D721Med (cell line): ENCODE results near the gene DRG1.

Experiments
- DNase-seq: peaks from one replicate; pipeline ENCODE4 v3.0.0; 2011; ENCODE audit warnings: low spot score; ENCODE audit not compliant: insufficient read length
- FAIRE-seq: peaks from 2 replicates; lab custom pipeline; 2011; peaks lifted over from hg19 to GRCh38; lab: Jason Lieb, UNC
- TF ChIP-seq, protein P1 (sequence below): IDR thresholded peaks from 2 replicates; pipeline ENCODE4 v1.5.1; 2012; ENCODE audit warnings: mild to moderate bottlenecking, control low read depth; ENCODE audit not compliant: insufficient read depth; ENCODE audit errors: missing control alignments

DRG1 gene

DNA sequence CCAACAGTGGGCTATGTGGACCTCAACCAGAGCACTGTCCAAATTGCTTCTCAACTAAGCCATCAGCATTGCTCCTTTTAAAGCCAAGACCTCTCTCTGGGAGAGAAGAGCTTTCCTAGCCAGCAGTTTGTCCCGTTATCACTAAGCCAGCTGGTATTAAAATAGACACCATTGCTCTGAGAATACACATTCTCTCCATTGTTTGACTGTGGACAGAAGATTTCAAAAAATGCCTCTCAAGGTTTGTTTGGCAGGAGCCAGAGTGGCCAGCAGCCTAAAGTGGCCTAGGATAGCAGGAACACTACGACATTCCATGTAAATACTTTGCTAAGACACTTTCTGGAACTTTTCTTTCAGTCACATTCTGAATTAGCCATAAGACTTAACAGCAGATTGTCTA lies 49.0 kb downstream of the DRG1 start:
- FAIRE-seq (no peak), DNase-seq (no peak)
- TF ChIP-seq, protein P1, sequence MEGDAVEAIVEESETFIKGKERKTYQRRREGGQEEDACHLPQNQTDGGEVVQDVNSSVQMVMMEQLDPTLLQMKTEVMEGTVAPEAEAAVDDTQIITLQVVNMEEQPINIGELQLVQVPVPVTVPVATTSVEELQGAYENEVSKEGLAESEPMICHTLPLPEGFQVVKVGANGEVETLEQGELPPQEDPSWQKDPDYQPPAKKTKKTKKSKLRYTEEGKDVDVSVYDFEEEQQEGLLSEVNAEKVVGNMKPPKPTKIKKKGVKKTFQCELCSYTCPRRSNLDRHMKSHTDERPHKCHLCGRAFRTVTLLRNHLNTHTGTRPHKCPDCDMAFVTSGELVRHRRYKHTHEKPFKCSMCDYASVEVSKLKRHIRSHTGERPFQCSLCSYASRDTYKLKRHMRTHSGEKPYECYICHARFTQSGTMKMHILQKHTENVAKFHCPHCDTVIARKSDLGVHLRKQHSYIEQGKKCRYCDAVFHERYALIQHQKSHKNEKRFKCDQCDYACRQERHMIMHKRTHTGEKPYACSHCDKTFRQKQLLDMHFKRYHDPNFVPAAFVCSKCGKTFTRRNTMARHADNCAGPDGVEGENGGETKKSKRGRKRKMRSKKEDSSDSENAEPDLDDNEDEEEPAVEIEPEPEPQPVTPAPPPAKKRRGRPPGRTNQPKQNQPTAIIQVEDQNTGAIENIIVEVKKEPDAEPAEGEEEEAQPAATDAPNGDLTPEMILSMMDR = no peak

DNA sequence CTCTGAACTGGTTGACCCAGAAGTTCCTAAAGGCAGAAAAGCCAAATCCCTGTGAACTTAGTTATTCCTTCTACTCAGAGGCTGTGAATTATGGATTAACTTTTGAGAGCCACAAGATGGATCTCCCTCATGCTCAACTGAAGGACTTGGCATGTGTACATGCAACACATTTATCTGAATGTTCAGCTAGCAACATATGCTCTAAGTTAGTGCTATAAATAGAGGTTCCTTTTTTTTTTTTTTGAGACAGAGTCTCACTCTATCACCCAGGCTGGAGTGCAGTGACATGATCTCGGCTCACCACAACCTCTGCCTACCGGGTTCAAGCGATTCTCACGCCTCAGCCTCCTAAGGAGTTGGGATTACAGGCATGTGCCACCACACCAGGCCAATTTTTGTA lies 50.1 kb downstream of the DRG1 start:
- DNase-seq = no peak
- TF ChIP-seq, protein P1 = no peak
- FAIRE-seq = no peak

DNA sequence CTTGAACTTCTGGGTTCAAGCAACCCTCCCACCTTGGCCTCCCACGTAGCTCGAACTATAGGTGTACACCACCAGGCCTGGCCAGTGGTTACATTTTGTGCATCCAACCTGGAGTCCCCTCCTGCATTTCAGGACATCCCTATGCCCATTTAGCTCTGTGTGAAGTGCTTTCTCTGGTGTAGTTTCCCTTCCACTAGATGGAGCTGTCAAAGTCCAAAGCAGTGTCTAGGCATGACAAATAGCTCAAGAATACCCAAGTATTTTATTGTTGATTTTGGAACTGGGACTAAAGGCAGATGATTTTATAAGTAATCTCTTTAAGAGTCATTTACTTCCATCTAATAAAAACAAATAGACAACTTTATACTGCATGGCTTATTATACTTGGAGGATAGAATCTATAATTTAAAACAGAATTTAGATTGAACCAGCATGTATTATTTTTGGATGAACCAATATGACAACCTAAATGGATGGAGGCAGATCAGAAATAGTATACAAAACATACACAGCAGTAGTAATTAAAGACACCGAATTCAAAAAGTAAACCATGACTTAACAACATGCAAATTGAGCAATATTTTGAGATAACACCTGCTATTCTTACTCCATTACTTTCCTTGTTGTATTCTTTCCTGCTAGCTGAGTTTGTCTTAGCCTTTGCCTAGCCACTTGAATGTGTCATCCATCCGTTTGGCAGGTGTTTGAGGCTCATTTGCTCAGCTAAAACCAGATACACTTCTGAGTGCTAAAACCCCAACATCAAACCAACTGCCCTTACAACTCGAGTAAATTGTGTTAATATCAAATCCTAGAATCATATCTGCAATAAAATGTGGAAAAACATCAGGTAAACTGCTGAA lies 52.5 kb downstream of the DRG1 start:
- TF ChIP-seq, protein P1 = peak; percentile 53
- FAIRE-seq (no peak), DNase-seq (no peak)

- TF ChIP-seq, protein P1 = no peak
- DNase-seq = no peak
- no peak for FAIRE-seq
Measured at GRCh38 chr22:31461699-31462098, 62.3 kb downstream of the DRG1 start.

DNA sequence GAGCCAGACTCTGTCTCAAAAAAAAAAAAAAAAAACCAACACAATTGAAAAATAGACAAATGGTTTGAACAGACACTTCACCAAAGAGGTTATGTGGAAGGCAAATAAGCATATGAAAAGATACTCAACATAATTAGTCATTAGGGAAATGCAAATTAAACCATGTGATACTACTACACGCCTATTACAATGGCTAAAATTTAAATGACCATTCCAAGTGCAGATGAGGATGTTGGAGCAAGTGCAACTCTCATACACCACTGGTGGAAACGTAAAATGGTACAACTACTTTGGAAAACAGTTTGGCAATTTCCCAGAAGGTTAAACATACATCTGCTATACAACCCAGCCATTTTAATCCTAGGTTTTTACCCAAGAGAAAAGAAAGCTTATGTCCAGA lies 65.9 kb downstream of the DRG1 start:
- DNase-seq = no peak
- no peak for FAIRE-seq
- TF ChIP-seq, protein P1 = no peak

DNA sequence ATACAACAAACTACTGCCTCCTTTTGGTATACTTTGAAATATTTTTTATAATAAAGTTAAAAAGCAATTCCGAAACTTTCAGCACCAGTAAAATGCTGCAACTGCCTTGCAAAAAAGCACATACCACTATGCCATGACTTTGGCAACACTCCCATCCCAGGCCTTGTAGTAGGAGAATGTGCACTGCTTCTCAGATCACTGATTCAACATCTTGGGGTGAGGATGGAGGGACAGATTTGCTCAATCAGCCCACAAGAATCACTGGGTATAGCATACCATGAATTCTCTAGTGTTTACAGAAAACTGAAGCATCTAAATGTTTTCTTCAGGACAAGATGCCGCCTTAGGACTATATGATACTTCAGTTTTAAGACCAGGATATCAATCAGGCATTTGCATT lies 75.3 kb downstream of the DRG1 start:
- TF ChIP-seq, protein P1 = no peak
- FAIRE-seq = no peak
- DNase-seq = no peak

DNA sequence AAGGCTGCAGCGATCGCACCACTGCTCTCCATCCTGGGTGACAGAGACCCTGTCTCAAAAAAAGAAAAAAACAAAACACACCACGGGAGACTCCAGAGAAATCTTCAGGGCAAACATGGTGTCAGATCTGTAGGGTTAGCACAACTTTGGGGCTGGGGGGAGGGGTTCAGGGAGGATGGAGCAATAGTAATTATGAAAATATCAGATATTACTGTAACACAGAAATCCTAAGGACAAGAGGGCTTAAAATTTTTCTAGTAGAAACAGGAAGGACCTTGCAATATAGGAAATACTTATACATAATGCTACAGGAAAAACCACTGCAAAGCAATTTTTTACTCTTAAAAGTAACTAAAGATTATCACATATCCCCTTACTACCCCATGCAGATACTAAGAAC lies 76.4 kb downstream of the DRG1 start:
- no peak for FAIRE-seq
- TF ChIP-seq, protein P1 = no peak
- DNase-seq = no peak
